NCI-H2196 (cell line): ENCODE measurements around the gene PCDHGB5.

Source experiments
- DNase-seq: peaks from one replicate; lab custom pipeline; 2025; ENCODE audit not compliant: unreplicated experiment; lab: John Stamatoyannopoulos, UW

Gene PCDHGB5

GRCh38 chr5:141439411-141440141, 41.8 kb downstream of the PCDHGB5 start:
- no peak for DNase-seq

GRCh38 chr5:141440341-141440740, 42.6 kb downstream of the PCDHGB5 start:
- no peak for DNase-seq

- no peak for DNase-seq
These were observed 43.9 kb downstream of the PCDHGB5 start for GRCh38 chr5:141441571-141442170.
